Hypothalamus (tissue), 51 donors: ENCODE results near the gene PHKB.
"Not testable (repeated sequence)": the region's sequence is repeated elsewhere in the genome, so short reads cannot be mapped to it uniquely, and the experiment has no call there.

Source experiments
- DNase-seq, 51 donors: peaks; one replicate each; lab custom pipeline; 2025; lab: John Stamatoyannopoulos, UW

PHKB gene

GRCh38 chr16:47664653-47665325, 203.7 kb downstream of the PHKB start:
- DNase-seq: no peak

GRCh38 chr16:47666434-47666833, 205.3 kb downstream of the PHKB start:
- DNase-seq: no peak

GRCh38 chr16:47667956-47668355, 206.8 kb downstream of the PHKB start:
- no peak for DNase-seq

GRCh38 chr16:47672475-47672874, 211.3 kb downstream of the PHKB start:
- no peak for DNase-seq

GRCh38 chr16:47676635-47677177, 215.6 kb downstream of the PHKB start:
- no peak for DNase-seq

GRCh38 chr16:47681571-47681970, 220.4 kb downstream of the PHKB start:
- DNase-seq: not testable (repeated sequence)

GRCh38 chr16:47687694-47688093, 226.6 kb downstream of the PHKB start:
- DNase-seq: no peak

GRCh38 chr16:47693226-47693625, 232.1 kb downstream of the PHKB start:
- DNase-seq: no peak

GRCh38 chr16:47694543-47694942, 233.4 kb downstream of the PHKB start:
- DNase-seq: no peak

GRCh38 chr16:47695756-47696155, 234.6 kb downstream of the PHKB start:
- DNase-seq: no peak

GRCh38 chr16:47697826-47698225, 236.7 kb downstream of the PHKB start:
- DNase-seq: no peak

- DNase-seq: no peak
Measured at GRCh38 chr16:47699106-47699505, 238.0 kb downstream of the PHKB start.

- DNase-seq: no peak
Measured at GRCh38 chr16:47700857-47701587, 239.9 kb downstream of the PHKB start.

- no peak for DNase-seq
Measured at GRCh38 chr16:47705266-47705665, 244.1 kb downstream of the PHKB start.

- DNase-seq: no peak
Measured at GRCh38 chr16:47711809-47712208, 250.7 kb downstream of the PHKB start.

GRCh38 chr16:47712276-47713224, 251.4 kb downstream of the PHKB start:
- no peak for DNase-seq

GRCh38 chr16:47713225-47713595, 252.1 kb downstream of the PHKB start:
- no peak for DNase-seq

- DNase-seq: no peak
Measured at GRCh38 chr16:47715442-47716083, 254.4 kb downstream of the PHKB start.

GRCh38 chr16:47716571-47716970, 255.4 kb downstream of the PHKB start:
- no peak for DNase-seq

- DNase-seq: no peak
Measured at GRCh38 chr16:47719713-47720112, 258.6 kb downstream of the PHKB start.
